Limb (tissue), 2 donors: Measurements from ENCODE around the gene NOTCH3.

Experiments
- DNase-seq, 2 donors: peaks; one replicate each; pipeline ENCODE4 v3.0.0-alpha.2; 2016; ENCODE audit errors: extremely low spot score in 2 of 2

NOTCH3 gene

GRCh38 chr19:15123900-15124299 lies 76.9 kb downstream of the NOTCH3 start:
- no peak for DNase-seq

- DNase-seq = no peak
Measured at GRCh38 chr19:15123031-15123890, 77.5 kb downstream of the NOTCH3 start.

- DNase-seq = no peak
Measured at GRCh38 chr19:15122331-15123030, 78.3 kb downstream of the NOTCH3 start.

- no peak for DNase-seq
Measured at GRCh38 chr19:15120135-15121026, 80.4 kb downstream of the NOTCH3 start.

- no peak for DNase-seq
Measured at GRCh38 chr19:15118789-15119494, 81.9 kb downstream of the NOTCH3 start.

- DNase-seq = no peak
Measured at GRCh38 chr19:15118248-15118647, 82.5 kb downstream of the NOTCH3 start.

- no peak for DNase-seq
Measured at GRCh38 chr19:15116856-15117255, 83.9 kb downstream of the NOTCH3 start.

GRCh38 chr19:15115762-15116615 lies 84.8 kb downstream of the NOTCH3 start:
- DNase-seq = no peak

GRCh38 chr19:15115080-15115479 lies 85.7 kb downstream of the NOTCH3 start:
- DNase-seq = no peak

GRCh38 chr19:15114153-15114540 lies 86.6 kb downstream of the NOTCH3 start:
- DNase-seq = no peak

GRCh38 chr19:15113245-15114152 lies 87.3 kb downstream of the NOTCH3 start:
- no peak for DNase-seq

- DNase-seq = no peak
Measured at GRCh38 chr19:15112385-15112784, 88.4 kb downstream of the NOTCH3 start.

- DNase-seq = no peak
Measured at GRCh38 chr19:15111758-15112157, 89.0 kb downstream of the NOTCH3 start.

GRCh38 chr19:15110418-15110815 lies 90.4 kb downstream of the NOTCH3 start:
- DNase-seq = no peak

- no peak for DNase-seq
Measured at GRCh38 chr19:15109768-15110417, 90.9 kb downstream of the NOTCH3 start.
